CD4-positive, alpha-beta T cell treated with Interferon alpha-2 for 1 hour (primary cell): ENCODE measurements around the gene FREM1.

Experiments used
- DNase-seq, 2 donors: peaks; one replicate each; pipeline ENCODE4 v3.0.0-alpha.2; 2020 to 2022

The FREM1 gene

DNA sequence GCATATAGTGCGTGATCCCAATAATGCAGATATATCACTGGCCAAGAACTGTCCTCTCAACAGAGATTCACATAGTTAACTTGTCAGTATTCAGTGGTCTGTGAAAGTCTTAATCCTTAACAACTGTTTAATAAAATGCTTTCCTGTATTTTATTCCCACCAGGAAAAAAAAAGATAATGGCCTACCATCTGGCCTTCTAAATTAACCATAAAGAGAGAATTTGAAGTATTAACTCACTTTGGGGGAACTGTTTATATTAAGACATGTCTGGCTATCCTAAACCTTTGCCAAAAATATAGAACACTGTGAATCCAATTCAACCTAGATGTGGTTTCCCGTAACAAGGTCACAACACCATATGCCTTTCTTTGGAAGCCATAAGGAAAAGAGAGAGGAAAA, 818 bp upstream of the FREM1 start:
- no peak for DNase-seq

DNA sequence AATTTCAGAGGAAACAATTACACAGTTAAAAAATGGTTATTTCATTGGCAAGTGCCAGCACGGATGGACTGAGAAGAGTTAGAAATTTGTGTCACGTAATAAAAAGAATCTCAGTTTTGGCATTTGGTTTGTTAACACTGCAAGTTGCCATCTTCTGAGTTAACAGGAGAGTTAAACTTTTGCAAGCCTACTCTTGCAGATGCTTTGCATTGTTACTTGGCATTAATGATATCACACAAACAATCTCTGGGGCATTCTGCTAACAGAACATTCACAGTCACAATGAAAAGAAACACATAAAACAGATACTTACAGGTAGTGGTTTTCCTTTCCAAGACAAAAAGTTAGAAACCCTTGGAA, 647 bp downstream of the FREM1 start:
- no peak for DNase-seq

GRCh38 chr9:14909181-14909580, 1.0 kb downstream of the FREM1 start:
- no peak for DNase-seq

DNA sequence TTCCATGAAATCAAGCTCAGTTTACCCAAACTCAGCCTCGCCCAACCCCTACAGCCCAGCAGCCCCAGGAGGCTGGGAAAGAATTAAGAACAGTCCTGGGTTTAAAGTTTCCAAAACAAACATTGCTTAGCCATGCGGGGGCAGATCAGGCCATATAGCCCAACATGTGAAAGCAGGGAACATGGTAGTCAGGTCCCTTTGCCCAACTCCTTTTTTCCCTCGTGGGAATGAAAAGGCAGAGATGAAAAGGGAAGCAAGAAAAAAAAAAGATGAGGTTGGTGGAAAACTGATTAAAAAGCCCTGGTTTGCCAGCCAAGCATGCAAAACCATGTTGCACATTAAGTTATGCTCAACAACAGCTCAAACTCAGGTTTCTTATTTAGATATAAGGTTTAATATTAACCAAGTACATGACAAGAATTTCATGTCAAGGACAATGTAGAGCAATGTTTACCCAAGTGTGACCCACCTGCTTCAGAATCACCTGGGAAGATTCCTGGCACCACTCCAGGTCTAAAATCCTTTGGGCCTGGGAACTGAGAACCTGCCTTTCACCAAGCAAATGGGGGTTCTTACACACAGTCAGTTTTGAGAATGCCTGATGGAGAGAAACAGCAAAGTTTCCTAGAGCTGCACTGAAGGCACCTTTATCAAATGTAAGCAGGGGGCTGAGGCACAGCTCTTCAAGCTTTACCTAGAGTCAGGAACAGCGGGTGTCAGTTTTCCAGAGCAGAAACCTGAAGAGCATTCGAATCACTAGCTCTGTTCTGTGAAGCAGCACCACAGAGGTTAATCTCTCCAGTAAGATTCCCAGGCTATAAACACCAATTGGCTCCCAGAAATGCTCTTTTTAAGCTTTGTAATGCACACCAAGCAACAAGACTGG, 1.7 kb downstream of the FREM1 start:
- DNase-seq: no peak

DNA sequence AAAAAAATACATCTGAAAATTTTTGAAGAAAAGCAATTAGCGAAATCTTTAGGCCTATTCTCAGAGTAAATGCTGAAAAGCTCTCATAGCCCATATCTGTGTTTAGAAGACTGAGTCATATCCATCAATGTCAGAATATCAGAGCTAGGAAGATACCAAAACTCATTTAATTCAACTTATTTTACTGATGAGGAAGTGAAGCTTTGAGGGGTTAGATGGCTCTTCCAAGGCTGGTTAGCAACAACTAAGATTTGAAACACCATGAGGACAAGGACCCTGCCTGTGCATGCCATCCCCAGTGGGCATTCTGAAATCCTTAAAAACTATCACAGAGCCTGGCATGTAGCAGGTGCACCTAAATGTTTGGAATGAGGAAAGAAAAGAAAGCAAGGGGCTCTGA, 2.5 kb downstream of the FREM1 start:
- DNase-seq: no peak

DNA sequence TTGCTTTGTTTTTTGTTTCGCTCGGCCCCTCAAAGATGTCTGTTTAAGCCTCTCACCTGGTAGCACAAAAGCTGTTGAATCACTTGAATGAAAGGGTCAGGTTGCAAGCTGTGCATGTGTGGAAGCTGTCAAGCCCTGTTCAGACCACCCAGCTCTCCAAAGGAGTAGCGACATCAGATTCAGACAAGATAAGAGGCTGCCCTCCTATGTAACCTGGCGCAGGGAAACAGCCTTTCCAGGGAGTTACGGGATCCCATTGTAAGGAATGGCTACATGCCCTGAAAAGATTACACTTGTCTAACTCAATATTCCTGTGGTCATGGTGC, 2.9 kb downstream of the FREM1 start:
- DNase-seq: no peak

GRCh38 chr9:14906644-14907359, 3.4 kb downstream of the FREM1 start:
- no peak for DNase-seq

GRCh38 chr9:14906000-14906399, 4.2 kb downstream of the FREM1 start:
- DNase-seq: no peak

- DNase-seq: no peak
These were observed 7.2 kb downstream of the FREM1 start for GRCh38 chr9:14903040-14903439.

GRCh38 chr9:14902561-14902960, 7.7 kb downstream of the FREM1 start:
- DNase-seq: no peak

GRCh38 chr9:14899815-14900193, 10.4 kb downstream of the FREM1 start:
- DNase-seq: no peak

- DNase-seq: no peak
These were observed 11.0 kb downstream of the FREM1 start for GRCh38 chr9:14899042-14899814.

- no peak for DNase-seq
These were observed 14.4 kb downstream of the FREM1 start for GRCh38 chr9:14895806-14896205.

DNA sequence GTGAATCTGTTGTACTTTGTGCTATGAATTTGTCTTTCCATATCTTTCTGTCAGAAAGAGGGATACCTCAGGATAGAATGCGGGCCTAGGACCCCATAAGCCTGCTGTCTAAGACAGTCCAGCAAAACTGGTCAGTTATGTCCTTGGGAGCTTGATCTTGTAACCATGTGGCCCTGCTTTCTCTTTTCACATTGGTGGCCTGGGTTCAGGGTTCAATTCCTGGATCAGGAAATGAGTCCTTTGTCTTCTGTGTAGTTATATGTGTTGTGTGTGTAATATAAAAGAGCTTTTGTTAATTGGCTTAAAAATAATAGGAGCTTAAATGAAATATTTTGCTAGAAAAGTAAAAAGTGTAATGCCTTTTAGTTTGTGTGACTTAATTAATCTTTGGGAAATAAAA, 16.9 kb downstream of the FREM1 start:
- no peak for DNase-seq

- no peak for DNase-seq
These were observed 18.9 kb downstream of the FREM1 start for GRCh38 chr9:14891332-14891731.

DNA sequence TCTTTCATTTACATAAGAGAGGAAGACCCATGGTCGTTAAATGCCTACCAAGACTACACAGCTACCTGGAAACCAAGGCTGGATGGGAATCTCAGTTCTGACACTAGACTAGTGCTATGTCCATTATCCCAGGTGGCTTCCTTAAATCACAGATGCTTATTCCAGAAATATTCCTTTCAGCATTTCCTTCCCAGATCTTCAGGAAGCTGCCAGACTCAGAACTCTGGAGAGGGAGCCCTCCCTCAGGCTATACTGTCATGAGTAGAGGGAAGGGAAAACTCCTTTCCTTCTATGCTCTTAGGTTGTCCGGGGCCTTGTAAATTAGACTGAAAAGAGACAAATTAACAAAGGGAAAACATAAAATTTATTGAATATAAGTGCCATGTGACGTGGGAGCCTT, 20.8 kb downstream of the FREM1 start:
- no peak for DNase-seq

GRCh38 chr9:14888875-14889274, 21.4 kb downstream of the FREM1 start:
- DNase-seq: no peak

GRCh38 chr9:14888272-14888671, 22.0 kb downstream of the FREM1 start:
- no peak for DNase-seq

DNA sequence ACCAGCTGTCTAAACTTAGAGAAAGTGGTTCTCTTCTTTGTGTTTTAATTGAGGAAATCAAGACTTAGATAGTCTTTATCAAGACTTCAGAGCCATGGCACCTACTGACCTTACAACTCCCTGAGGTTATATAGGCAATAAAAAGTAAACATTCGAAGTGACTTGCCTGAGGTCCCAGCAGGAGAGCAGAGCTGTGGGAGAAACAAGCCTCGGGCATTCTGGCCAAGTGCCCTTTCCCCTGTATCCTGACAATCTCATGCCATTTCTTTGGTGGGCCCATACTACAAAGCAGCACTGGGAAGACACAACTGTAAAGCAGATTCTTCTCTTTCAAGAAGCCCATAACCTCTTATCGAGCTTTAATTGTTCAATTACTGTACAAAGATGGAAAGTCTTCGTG, 23.1 kb downstream of the FREM1 start:
- DNase-seq: no peak

GRCh38 chr9:14883310-14883944, 26.8 kb downstream of the FREM1 start:
- no peak for DNase-seq

DNA sequence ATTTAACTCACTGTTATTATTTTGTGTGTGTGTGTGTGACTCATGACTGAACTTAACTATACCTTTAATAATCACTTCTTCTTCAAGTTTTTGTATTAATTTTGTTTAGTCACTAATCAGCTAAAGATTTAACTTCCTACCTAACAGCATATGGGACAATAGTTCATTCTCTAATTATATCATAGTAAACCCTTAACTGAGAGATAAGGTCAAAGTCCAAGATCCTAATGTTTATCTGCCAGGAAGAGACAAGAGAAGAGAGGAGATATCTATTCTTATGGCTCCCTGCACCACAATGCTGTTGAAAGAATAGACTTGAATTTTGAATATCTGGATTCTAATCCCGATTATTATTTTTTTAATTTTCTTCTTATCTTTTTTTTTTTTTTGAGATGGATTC, 28.1 kb downstream of the FREM1 start:
- DNase-seq: no peak

DNA sequence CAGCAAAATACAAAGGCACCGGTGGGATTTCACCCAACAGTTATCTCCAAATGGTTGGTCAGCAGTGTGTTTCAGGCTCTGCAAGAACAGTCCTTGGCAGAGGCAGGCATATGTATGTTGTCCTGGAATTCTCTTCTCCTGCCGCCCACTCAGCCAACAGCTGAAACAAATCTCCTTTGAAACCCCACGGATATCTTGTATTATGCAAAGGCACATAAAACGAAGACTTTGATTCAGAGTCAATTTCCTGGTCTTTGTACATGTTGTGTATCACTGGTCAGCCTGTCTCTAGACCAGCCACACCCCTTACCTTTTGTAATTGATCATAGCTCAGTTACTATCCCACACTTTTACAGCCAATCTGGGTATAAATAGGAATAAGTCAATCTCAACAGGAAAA, 29.2 kb downstream of the FREM1 start:
- DNase-seq: no peak

- DNase-seq: no peak
These were observed 40.1 kb downstream of the FREM1 start for GRCh38 chr9:14870090-14870489.
